GM13977 (cell line): ENCODE measurements around the gene PARVG.

Experiments used
- DNase-seq: peaks from one replicate; pipeline ENCODE4 v3.0.0; 2012; ENCODE audit warnings: low spot score
- CTCF ChIP-seq: IDR thresholded peaks from 2 replicates; pipeline ENCODE4 v1.5.1; 2012; ENCODE audit warnings: mild to moderate bottlenecking, control low read depth; ENCODE audit not compliant: insufficient read depth; ENCODE audit errors: extremely low read depth, missing control alignments
- in situ Hi-C: fragments of 300-500 bp; cut with MboI; formaldehyde crosslinking; loops from one replicate; pipeline ENCODE4 v1.12.0; 2022; ENCODE audit warnings: low sequenced_read_pairs, low pct_unique_long_range_greater_than_20kb, mixed read lengths, inconsistent platforms; ENCODE audit not compliant: unreplicated experiment

Gene PARVG

GRCh38 chr22:44246615-44247326 lies 66.0 kb downstream of the PARVG start:
- in situ Hi-C loops: no loop called here
- no peak for TF ChIP-seq CTCF
- no peak for DNase-seq

- no peak for DNase-seq
- TF ChIP-seq CTCF: no peak
- in situ Hi-C loops: no loop called here
Observed at GRCh38 chr22:44247346-44247745, 66.6 kb downstream of the PARVG start.

GRCh38 chr22:44247923-44248892 lies 67.5 kb downstream of the PARVG start:
- DNase-seq: no peak
- TF ChIP-seq CTCF: no peak
- in situ Hi-C loops: no loop called here

GRCh38 chr22:44248926-44249325 lies 68.2 kb downstream of the PARVG start:
- no peak for TF ChIP-seq CTCF
- no peak for DNase-seq
- in situ Hi-C loops: no loop called here

- DNase-seq: no peak
- in situ Hi-C loops: no loop called here
- no peak for TF ChIP-seq CTCF
Observed at GRCh38 chr22:44249376-44250147, 68.8 kb downstream of the PARVG start.

GRCh38 chr22:44254811-44255210 lies 74.1 kb downstream of the PARVG start:
- in situ Hi-C loops: no loop called here
- DNase-seq: no peak
- TF ChIP-seq CTCF: no peak
